GM20000 (cell line): ENCODE data around the gene ELMO1.

Experiments
- DNase-seq: peaks from one replicate; pipeline ENCODE4 v3.0.0; 2012; ENCODE audit warnings: low spot score
- TF ChIP-seq, protein P1 (sequence below): IDR thresholded peaks from 2 replicates; pipeline ENCODE4 v1.5.1; 2012; ENCODE audit warnings: mild to moderate bottlenecking, control low read depth; ENCODE audit errors: extremely low read depth, missing control alignments

Gene ELMO1

DNA sequence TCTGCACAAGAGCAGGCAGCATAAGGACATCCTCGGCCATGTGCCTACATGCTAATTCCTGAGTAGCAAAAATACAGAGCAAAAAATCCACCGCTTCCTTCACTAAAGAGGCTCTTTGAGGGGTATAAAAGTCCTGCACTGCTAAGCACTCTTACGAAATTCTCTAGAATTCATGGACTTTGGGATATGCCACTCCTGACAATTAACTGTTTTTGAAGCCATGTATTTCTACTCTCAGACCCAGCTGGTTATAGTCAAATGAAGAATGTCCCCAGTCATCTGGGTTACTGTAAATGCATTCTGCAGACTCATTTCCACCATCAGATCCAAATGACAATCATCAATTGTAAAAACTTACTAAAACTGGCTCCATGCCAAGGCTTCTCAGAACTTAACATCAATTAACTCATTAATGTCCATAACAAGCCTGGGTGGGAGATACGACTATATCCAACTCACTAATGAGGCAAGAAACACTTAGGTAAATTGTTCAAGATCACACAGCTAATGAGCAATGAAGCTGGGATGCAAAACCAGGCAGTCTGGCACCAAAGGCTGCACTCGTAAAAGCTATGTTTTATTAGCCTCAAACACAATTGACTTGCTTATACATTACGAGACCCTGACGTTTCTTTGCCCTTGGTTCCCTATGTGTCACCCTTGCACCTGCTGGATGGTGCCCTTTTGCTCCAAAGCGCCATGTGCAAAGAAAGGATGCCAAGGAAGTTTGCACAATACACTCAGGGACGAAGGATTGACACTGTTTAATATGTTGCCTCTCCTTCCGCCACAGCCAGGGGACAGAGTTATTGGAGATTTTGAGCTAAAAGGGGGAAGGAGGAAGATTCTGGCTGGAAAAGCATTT is 250.4 kb downstream of the ELMO1 start:
- no peak for DNase-seq
- TF ChIP-seq, protein P1, sequence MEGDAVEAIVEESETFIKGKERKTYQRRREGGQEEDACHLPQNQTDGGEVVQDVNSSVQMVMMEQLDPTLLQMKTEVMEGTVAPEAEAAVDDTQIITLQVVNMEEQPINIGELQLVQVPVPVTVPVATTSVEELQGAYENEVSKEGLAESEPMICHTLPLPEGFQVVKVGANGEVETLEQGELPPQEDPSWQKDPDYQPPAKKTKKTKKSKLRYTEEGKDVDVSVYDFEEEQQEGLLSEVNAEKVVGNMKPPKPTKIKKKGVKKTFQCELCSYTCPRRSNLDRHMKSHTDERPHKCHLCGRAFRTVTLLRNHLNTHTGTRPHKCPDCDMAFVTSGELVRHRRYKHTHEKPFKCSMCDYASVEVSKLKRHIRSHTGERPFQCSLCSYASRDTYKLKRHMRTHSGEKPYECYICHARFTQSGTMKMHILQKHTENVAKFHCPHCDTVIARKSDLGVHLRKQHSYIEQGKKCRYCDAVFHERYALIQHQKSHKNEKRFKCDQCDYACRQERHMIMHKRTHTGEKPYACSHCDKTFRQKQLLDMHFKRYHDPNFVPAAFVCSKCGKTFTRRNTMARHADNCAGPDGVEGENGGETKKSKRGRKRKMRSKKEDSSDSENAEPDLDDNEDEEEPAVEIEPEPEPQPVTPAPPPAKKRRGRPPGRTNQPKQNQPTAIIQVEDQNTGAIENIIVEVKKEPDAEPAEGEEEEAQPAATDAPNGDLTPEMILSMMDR = no peak

DNA sequence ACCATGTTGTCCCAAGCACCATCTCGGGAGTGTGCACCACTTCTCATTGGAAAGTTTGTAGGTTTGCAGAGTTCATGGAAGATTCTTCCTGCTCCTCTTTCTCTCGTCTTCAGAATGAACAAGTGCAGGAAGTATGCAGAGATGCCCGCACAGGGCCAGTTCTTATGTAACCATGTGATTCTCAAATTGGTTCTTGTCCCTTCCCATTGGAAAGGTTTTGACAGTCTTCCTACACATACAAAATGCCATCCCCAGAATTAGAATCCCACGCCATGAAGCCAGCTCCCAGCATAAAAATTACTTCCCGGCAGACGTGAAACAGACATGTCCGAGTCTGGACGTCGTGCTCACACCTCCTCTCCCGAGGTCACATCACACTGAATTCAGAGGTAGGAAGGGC is 251.6 kb downstream of the ELMO1 start:
- TF ChIP-seq, protein P1 = no peak
- DNase-seq = no peak

DNA sequence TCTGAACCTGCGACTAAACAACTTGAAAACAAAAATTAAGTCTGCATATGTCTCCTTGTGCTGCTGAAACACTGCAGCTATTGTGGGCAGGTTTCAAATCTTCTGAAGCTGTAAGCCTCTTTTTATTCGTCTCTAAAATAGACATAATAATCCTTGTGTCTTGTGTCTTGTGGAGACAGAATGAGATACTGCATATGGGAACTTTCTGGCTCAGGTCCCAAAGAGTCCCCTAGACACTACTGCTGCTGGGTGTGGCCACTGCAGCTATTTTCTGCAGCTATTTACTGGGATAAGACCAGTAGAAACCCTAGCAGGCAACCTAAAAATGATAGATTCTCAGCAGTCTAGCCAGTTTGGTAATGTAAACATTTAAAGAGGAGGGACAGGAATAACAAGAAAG is 252.0 kb downstream of the ELMO1 start:
- TF ChIP-seq, protein P1 = no peak
- no peak for DNase-seq

DNA sequence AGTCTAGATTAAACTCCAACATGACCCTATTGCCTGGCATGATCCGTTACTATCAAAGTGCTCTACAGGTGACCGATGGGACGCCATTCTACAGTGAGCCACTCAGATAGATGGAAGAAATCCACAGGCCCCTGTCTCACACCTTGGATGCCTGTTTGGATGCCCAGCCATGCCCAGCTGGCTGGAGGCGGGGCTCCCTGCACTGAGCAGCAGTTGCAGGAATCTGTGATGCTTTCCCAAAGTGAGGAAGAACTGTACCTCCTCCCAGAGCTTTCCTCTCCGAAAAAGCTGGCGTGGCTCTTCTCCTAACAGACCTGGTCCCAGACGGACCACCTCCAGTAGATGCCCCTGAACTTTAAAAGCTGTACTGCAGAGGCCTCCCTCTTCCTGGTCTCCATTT is 253.3 kb downstream of the ELMO1 start:
- TF ChIP-seq, protein P1 = no peak
- DNase-seq = no peak

DNA sequence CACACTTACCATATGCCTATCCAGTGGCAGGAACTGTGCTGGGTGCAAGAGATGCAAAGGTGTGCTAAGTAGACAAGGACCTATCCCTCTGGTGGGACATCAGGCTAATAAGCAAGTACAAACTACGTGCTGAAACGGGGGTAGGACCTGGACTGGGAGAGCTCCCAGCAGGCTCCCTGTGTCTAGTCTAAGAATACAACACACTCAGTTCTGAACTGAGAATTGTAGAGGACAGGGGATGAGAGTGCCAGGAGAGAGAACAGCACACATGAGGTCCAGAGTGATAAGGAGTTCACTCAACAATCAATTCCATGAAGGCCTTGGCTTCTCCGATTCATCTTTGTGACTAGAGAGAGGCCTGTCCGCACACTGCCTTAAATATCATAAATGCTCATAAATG is 253.7 kb downstream of the ELMO1 start:
- TF ChIP-seq, protein P1 = no peak

DNA sequence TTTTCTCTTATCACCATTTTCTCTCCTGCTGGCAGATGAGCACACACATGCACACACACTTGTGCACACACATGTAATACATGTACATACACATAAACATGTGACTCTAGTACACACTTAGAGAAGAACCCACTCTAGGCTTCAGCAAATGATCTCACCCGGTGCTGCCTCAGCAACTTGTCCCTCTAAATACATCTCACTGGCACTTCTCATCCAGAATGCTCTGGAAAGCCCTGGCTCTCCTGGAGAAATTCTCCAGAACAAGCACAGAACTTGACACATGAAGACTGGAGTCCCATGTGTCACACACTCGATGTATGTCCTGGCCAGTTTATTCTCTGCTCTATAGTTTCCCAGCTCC is 254.9 kb downstream of the ELMO1 start:
- DNase-seq = no peak
- TF ChIP-seq, protein P1 = no peak

More for the DNA sequence above, 253.7 kb downstream of the ELMO1 start:
- no peak for DNase-seq

DNA sequence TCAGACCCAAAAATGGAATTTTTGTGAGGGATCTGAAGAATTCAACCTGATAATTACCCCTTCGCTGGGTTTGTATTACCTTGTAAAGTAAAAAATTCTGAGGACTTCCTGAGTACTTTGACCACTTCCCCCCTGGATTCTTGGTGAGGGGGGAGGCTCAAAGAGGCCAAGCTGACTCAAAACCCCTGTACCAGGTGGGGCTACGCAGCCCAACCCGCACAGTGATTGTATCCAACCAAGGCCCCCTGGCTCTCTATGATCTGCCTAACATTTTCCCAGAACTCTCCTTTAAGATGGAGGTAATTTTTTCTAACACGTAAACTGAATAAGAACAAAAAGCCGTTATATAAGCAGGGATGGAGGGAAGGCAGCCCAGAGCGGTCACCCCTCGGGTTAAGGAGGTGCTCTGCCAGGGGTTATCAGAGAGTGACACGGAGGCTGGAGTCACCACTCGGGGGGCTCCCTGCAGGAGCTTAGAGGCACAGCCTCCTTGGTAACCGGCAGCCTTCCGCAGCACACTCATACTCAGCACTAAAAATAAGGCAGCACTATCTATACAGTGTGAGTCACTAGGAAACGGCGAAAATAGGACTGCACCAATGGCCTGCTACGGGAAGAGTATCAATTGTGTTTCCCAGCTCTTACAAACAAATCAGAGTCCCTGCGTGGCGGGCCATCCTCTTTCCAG is 255.4 kb downstream of the ELMO1 start:
- DNase-seq = no peak
- TF ChIP-seq, protein P1 = no peak
